WERI-Rb-1 (cell line): Measurements from ENCODE around the gene ACTRT2.

Source experiments
- DNase-seq: peaks from one replicate; pipeline ENCODE4 v3.0.0-alpha.2; 2020
- H3K27ac ChIP-seq: fragments of 250-450 bp; sonication (Bioruptor Pico); 2 replicates; pipeline ENCODE4 v1.5.1; 2020; ENCODE audit warnings: mild to moderate bottlenecking, moderate library complexity
- H3K27me3 ChIP-seq: fragments of 250-450 bp; sonication (Bioruptor Pico); 2 replicates; pipeline ENCODE4 v1.5.1; 2021; ENCODE audit warnings: mild to moderate bottlenecking, low read depth, moderate library complexity; ENCODE audit not compliant: insufficient read depth, severe bottlenecking
- H3K36me3 ChIP-seq: fragments of 250-450 bp; sonication (Bioruptor Pico); 2 replicates; pipeline ENCODE4 v1.5.1; 2020; ENCODE audit warnings: mild to moderate bottlenecking, moderate library complexity
- H3K4me3 ChIP-seq: 2 replicates; pipeline ENCODE4 v1.5.1; 2011; ENCODE audit warnings: low read depth, mild to moderate bottlenecking, control low read depth, low read length
- H3K9me3 ChIP-seq: fragments of 250-450 bp; sonication (Bioruptor Pico); 2 replicates; pipeline ENCODE4 v1.5.1; 2021; ENCODE audit warnings: mild to moderate bottlenecking, moderate library complexity; ENCODE audit not compliant: severe bottlenecking
- TF ChIP-seq, protein P1 (sequence below): IDR thresholded peaks from 2 replicates; pipeline ENCODE4 v1.5.1; 2011; ENCODE audit warnings: low read depth, mild to moderate bottlenecking, control low read depth, inconsistent platforms, low read length

Gene ACTRT2

DNA sequence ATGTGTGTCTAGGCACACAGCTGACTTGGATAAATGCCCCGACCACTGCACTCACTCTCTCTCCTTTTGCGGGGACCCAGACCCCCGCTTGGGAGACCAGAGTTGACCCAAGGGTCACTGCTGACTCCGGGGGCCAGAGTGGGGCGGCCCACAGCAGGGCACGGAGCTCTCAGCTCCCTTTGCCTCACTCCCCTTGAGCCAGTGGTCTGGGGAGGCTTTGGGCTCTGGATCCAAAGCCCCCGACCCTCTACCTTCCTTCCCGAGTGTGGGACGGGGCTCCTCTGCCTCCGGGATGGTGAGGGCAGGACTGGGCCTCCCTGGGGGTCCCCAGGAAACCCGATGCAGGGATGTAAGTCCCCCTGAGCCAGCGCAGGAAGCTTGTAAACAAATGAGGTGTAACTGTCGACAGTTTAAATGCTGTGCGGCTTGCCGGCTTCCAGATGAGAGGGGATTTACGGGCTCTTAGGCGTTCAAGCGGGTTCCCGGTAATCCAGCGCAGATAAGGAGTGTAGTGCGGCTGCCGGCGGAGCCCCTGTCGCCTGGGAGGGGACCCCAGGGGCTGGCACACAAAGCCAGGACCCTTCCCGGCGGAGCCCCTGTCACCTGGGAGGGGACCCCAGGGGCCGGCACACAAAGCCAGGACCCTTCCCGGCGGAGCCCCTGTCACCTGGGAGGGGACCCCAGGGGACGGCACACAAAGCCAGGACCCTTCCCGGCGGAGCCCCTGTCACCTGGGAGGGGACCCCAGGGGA is 7.4 kb downstream of the ACTRT2 start:
- TF ChIP-seq, protein P1, sequence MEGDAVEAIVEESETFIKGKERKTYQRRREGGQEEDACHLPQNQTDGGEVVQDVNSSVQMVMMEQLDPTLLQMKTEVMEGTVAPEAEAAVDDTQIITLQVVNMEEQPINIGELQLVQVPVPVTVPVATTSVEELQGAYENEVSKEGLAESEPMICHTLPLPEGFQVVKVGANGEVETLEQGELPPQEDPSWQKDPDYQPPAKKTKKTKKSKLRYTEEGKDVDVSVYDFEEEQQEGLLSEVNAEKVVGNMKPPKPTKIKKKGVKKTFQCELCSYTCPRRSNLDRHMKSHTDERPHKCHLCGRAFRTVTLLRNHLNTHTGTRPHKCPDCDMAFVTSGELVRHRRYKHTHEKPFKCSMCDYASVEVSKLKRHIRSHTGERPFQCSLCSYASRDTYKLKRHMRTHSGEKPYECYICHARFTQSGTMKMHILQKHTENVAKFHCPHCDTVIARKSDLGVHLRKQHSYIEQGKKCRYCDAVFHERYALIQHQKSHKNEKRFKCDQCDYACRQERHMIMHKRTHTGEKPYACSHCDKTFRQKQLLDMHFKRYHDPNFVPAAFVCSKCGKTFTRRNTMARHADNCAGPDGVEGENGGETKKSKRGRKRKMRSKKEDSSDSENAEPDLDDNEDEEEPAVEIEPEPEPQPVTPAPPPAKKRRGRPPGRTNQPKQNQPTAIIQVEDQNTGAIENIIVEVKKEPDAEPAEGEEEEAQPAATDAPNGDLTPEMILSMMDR: no peak
- peak; percentile 76 for DNase-seq
- Histone ChIP-seq H3K27ac (no peak overlapping the region; the same call in 1 of the 2 replicates), H3K9me3 (no peaks in the 10 kb centered on the region), H3K27me3 (no peaks in the 10 kb centered on the region), H3K4me3 (peak overlapping the region; percentile 28), H3K36me3 (no peaks in the 10 kb centered on the region)

DNA sequence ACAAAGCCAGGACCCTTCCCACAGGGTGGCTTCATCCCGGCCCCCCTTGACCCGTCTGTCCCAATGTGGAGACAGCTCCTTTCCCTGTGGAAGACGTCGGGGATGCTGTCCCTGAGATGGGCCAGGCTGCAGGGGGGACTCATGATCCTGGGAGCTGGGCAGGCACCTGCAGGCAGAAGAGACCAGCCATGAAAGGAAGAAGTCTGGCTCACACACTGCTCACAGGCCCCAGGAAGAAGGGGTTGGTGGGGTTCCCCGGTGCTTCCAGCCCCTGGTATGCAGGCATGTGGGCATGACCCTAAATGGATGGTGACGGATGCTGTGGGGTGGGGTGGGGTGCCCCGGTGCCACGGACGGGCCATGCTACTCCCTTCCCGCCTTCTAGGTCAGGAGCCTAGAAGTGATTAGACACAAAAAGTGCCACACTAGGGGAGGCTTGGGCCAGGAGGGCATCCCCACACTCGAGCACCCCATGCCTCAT is 8.3 kb downstream of the ACTRT2 start:
- no peak overlapping the region for H3K27ac ChIP-seq

DNA sequence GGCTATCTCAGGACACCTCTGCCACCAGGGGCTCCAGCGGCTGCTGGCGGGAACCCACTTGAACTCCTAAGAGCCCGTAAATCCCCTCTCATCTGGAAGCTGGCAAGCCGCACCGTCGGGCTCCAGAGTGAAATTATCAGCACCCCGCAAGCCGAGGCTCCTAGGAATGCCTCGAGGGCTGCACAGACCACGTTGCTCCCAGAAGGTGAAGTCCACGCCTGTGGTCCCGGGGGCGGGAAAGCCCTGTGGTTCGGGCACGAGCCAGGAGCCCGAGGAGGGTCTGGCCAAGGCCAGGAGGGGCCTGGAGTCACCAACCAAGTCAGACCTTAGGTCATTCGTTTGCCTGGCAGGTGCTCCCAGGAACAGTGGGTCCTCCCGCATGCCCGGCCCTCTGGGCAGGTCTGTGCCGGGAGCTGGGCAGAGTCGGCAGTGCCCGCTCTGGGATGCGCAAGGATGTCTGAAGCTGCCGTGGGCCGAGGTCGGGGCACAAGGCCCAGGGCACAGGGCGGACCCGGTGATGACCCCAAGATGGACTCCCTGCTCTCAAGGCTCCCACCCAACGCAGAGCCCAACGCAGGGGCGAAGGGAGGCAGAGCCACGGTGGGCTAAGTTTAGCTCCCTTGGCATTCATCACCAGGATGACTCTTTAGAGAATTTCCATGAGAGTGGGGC is 8.9 kb downstream of the ACTRT2 start:
- Histone ChIP-seq H3K27ac (no peak overlapping the region), H3K9me3 (no peaks in the 10 kb centered on the region), H3K36me3 (no peaks in the 10 kb centered on the region), H3K4me3 (no peak overlapping the region), H3K27me3 (no peaks in the 10 kb centered on the region)
- no peak for DNase-seq
- TF ChIP-seq, protein P1: no peak

More for the DNA sequence above, 8.3 kb downstream of the ACTRT2 start:
- TF ChIP-seq, protein P1: no peak
- no peaks in the 10 kb centered on the region for H3K27me3 ChIP-seq
- DNase-seq: no peak
- no peaks in the 10 kb centered on the region for H3K36me3 ChIP-seq
- no peaks in the 10 kb centered on the region for H3K9me3 ChIP-seq
- H3K4me3 ChIP-seq: no peak overlapping the region

DNA sequence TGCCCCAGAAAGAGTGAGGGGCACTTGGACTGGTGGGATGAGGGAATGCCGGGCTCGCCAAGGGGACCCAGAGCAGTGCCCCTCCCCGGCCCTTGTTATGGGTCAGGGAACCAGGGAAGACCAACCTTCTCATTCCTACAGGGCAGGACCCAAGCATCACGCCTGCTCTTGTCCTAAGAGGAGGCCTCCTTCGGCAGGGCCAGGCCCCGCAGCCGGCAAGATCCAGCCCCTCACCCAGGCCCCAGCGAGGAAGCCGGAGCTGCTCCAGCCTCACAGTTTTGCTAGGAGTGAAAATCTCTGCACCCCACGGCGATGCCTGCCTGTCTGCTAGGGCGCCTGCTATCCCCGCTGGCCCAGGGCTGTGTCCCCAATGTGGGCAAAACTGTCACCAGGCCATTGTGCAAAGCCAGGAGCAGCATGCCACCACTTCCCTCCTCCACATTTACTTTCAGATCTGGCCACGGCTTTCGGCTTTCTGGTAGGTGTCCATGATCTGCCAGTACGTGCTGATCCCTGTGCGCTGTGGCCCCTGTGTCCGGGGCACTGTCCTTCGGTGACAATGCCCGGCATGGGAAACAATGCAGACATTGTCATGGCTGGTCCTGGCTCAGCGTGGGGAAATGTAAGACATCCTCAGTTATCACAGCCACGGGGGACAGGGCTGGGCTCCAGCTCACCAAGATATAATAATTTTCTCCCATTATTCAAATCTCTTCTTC is 9.6 kb downstream of the ACTRT2 start:
- Histone ChIP-seq H3K27me3 (no peaks in the 10 kb centered on the region), H3K9me3 (no peaks in the 10 kb centered on the region), H3K36me3 (no peaks in the 10 kb centered on the region), H3K4me3 (no peak overlapping the region), H3K27ac (no peak overlapping the region)
- TF ChIP-seq, protein P1: no peak
- DNase-seq: no peak

DNA sequence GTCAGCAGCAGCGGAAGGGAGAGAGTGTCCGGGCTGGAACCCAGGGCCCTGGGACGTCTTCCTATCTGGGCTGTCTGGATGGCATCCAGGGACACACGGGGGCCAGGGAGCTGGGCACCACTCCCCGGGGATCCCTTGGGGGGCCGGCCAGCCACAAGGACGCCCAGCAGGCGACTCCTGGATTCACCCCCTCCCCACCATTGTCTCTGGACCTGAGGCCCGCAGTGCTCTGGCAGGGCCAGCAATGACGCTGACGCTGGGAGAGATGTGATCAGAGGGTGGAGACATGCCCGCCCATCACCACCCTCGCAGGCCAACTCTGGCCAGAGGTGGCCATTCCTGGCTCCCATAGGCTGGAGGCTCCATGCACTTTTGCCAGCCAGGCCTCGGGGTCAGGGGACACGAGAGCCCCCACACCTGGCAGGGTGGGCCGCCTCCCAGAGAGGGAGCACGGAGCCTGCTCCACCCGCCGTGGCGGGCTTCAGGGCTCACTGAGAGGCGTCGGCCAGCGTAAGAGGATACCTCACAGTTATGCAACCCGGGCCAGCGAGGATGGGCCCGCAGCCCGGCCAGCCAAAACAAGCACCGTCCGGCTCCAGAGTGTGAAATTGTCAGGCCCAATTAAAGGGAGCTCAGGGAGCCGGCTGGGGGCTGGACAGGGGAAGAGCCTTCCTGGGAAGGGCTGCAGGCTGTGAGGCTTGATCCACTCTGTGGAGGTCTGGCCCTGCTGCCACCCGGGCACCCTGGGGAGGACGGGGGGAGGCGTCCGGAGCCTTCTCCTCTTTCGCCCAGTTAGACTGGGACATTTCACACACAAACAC is 10.3 kb downstream of the ACTRT2 start:
- TF ChIP-seq, protein P1: no peak
- Histone ChIP-seq H3K4me3 (no peak overlapping the region), H3K27ac (no peak overlapping the region), H3K27me3 (no peaks in the 10 kb centered on the region), H3K36me3 (no peaks in the 10 kb centered on the region), H3K9me3 (no peaks in the 10 kb centered on the region)
- DNase-seq: no peak
